ENCODE results near the gene NUDT19. TPM values are rescaled to one million over a fixed set of nuclear protein-coding genes. Genes with fewer than 3 reads are reported as not detected.

NUDT19 gene
- total RNA-seq, 1 donor from 2014 or later, result 11.1 TPM

GRCh38 chr19:32717496-32717895 is 25.9 kb downstream of the NUDT19 start:
- H3K4me3 Mint-ChIP-seq (ENCODE audit: unreplicated experiment), result no peak overlapping the region
- TF ChIP-seq, protein P1, sequence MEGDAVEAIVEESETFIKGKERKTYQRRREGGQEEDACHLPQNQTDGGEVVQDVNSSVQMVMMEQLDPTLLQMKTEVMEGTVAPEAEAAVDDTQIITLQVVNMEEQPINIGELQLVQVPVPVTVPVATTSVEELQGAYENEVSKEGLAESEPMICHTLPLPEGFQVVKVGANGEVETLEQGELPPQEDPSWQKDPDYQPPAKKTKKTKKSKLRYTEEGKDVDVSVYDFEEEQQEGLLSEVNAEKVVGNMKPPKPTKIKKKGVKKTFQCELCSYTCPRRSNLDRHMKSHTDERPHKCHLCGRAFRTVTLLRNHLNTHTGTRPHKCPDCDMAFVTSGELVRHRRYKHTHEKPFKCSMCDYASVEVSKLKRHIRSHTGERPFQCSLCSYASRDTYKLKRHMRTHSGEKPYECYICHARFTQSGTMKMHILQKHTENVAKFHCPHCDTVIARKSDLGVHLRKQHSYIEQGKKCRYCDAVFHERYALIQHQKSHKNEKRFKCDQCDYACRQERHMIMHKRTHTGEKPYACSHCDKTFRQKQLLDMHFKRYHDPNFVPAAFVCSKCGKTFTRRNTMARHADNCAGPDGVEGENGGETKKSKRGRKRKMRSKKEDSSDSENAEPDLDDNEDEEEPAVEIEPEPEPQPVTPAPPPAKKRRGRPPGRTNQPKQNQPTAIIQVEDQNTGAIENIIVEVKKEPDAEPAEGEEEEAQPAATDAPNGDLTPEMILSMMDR (IDR thresholded peaks at IDR 0.05), result no peak
- no peaks in the 10 kb centered on the region for H3K9me3 Mint-ChIP-seq (ENCODE audit: low read depth)
- H3K27ac Mint-ChIP-seq (ENCODE audit: unreplicated experiment), result no peak overlapping the region
- DNase-seq (ENCODE audit: low spot score), result no peak
- no peaks in the 10 kb centered on the region for H3K27me3 Mint-ChIP-seq (ENCODE audit: low read depth)
- peaks cover 15% of the 10 kb centered on the region for H3K36me3 Mint-ChIP-seq (ENCODE audit: low read depth)
- no peaks in the 10 kb centered on the region for H3K4me1 Mint-ChIP-seq (ENCODE audit: low read depth)

DNA sequence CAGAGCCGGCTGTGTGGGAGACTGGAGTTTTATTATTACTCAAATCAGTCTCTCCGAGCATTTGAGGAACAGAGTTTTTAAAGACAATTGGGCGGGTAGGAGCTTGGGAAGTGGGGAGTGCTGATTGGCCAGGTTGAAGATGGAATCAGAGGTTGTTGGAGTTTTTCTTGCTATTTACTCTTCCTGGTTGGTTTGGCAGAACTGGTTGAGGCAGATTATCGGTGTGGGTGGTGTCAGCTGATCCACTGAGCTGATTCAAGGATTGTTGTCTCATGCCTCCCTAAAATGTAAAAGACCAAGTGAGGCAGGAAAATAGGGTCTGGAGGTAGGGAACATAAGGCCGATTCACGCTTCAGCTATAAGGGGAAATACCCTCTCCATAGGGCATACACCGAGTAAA is 26.7 kb downstream of the NUDT19 start:
- Mint-ChIP-seq H3K9me3 (ENCODE audit: low read depth) (no peaks in the 10 kb centered on the region), H3K36me3 (ENCODE audit: low read depth) (peaks cover 11% of the 10 kb centered on the region), H3K27me3 (ENCODE audit: low read depth) (no peaks in the 10 kb centered on the region), H3K27ac (ENCODE audit: unreplicated experiment) (no peak overlapping the region), H3K4me1 (ENCODE audit: low read depth) (no peaks in the 10 kb centered on the region), H3K4me3 (ENCODE audit: unreplicated experiment) (no peak overlapping the region)
- DNase-seq (ENCODE audit: low spot score), result no peak
- TF ChIP-seq, protein P1 (IDR thresholded peaks at IDR 0.05), result no peak

DNA sequence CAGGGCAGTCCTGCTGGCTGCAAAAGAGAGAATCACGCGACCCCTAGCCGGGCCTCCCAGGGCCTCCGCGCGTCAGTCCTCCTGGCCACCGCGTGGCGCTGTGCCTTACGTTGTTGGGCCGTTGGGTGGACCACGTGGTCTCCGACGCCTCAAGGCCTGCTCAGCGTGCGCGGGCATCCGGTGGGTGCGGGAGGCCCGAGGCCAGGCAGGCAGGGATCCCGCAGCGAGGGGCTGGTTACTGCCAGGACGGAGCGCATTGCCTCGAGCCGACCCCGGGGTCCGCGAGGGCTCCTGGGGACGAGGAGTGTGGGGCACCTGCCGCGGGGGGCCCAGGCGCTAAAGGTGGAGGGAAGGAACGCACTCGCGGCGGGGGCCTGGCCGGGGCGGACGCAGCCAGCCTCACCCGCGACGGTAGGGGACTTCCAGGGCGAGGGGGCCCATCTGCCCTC is 28.0 kb downstream of the NUDT19 start, which contains the start of gene TDRD12:
TSS of gene TDRD12 (plus strand) at position 157 of the 449 bp plus-strand sequence. CDS start 306 bp downstream, outside the sequence.
- no peaks in the 10 kb centered on the region for H3K4me1 Mint-ChIP-seq (ENCODE audit: low read depth)
- H3K27ac Mint-ChIP-seq (ENCODE audit: unreplicated experiment), result no peak within 1 kb of the TSS
- H3K36me3 Mint-ChIP-seq (ENCODE audit: low read depth), result peaks cover 9% of the 10 kb centered on the region
- no peaks in the 10 kb centered on the region for H3K9me3 Mint-ChIP-seq (ENCODE audit: low read depth)
- H3K4me3 Mint-ChIP-seq (ENCODE audit: unreplicated experiment), result no peak within 1 kb of the TSS
- no peaks in the 10 kb centered on the region for H3K27me3 Mint-ChIP-seq (ENCODE audit: low read depth)
- TF ChIP-seq, protein P1 (IDR thresholded peaks at IDR 0.05), result peak; percentile 12
- DNase-seq (ENCODE audit: low spot score), result peak; percentile 92

DNA sequence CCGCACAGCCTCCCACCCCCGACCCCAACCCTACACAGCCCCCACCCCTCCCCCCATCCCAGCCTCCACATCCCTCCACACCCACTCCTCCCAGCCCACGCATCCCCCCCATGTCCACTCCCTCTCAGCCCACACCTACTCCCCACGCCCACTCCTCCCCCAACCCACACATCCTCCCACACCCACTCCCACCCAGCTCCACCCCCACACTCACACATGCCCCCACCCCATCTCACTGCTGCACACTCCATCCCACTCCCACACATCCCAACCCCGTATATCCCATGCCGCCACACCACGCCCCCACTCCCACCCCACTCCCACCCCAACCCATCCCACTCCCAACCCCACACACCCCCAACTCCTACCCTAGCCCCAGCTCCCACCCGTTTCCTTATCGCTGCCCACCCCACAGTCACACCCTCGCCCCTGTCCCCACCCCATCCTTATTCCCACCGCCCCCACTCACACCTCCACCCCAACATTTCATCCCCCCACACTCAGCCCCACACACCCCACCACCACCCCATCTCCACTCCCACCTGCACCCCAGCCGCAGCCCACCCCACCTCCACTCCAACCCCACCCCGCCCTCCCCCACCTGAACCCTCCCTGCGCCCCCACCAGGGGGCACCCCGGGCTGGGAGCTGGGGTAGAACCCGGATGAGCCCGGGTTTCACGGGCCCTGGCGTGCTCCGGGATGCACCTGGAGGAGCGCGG is 28.8 kb downstream of the NUDT19 start:
- Mint-ChIP-seq H3K27ac (ENCODE audit: unreplicated experiment) (no peak overlapping the region), H3K36me3 (ENCODE audit: low read depth) (peaks cover 4% of the 10 kb centered on the region), H3K9me3 (ENCODE audit: low read depth) (peaks cover 2% of the 10 kb centered on the region), H3K4me1 (ENCODE audit: low read depth) (no peaks in the 10 kb centered on the region), H3K27me3 (ENCODE audit: low read depth) (no peaks in the 10 kb centered on the region), H3K4me3 (ENCODE audit: unreplicated experiment) (no peak overlapping the region)
- TF ChIP-seq, protein P1 (IDR thresholded peaks at IDR 0.05), result no peak
- no peak for DNase-seq (ENCODE audit: low spot score)

- no peak for DNase-seq (ENCODE audit: low spot score)
- no peaks in the 10 kb centered on the region for H3K4me1 Mint-ChIP-seq (ENCODE audit: low read depth)
- H3K27ac Mint-ChIP-seq (ENCODE audit: unreplicated experiment), result no peak overlapping the region
- H3K9me3 Mint-ChIP-seq (ENCODE audit: low read depth), result peaks cover 6% of the 10 kb centered on the region
- H3K27me3 Mint-ChIP-seq (ENCODE audit: low read depth), result no peaks in the 10 kb centered on the region
- no peak overlapping the region for H3K4me3 Mint-ChIP-seq (ENCODE audit: unreplicated experiment)
- H3K36me3 Mint-ChIP-seq (ENCODE audit: low read depth), result peaks cover 3% of the 10 kb centered on the region
- TF ChIP-seq, protein P1 (IDR thresholded peaks at IDR 0.05), result no peak
Observed at GRCh38 chr19:32720936-32721250, 29.3 kb downstream of the NUDT19 start.

All from chondrocyte (in vitro differentiated cells).